Ovary (tissue), 3 donors: Measurements from ENCODE around the gene HIVEP3.

Source experiments
- POLR2A ChIP-seq: fragments of 450-650 bp; IDR thresholded peaks from one replicate; pipeline ENCODE4 v1.6.1; 2017; ENCODE audit warnings: antibody characterized with exemption, mild to moderate bottlenecking, moderate library complexity
- TF ChIP-seq, protein P1 (sequence below), 3 donors: fragments of 450-650 bp in 2 of 3; fragments of 200-600 bp in 1 of 3; IDR thresholded peaks; one replicate each; pipeline versions ENCODE4 v1.5.1 to v1.8.0; 2016 to 2022; ENCODE audit warnings: antibody characterized with exemption in 3 of 3, mild to moderate bottlenecking in 1 of 3
- donor health status: DM: no; HTN: no; CAD: no.

DNA sequence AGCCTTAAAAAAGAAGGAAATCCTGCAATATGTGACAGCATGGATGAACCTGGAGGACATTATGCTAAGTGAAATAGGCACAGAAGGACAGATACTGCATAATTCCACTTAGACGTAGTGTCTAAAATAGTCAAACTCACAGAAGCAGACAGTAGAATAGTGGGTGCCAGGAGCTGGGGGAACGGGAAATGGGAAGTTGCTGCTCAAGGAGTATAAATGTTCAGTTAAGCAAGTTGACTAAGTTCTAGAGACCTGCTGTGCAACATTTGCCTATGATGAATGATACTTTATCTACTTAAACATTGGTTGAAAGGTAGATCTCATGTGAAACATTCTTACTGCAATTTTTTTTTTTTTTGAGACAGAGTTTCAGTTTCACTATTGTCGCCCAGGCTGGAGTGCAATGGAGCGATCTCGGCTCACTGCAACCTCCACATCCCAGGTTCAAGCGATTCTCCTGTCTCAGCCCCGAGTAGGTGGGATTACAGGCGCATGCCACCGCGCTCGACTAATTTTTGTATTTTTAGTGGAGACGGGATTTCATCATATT is 197.8 kb downstream of the HIVEP3 start:
- TF ChIP-seq, protein P1, sequence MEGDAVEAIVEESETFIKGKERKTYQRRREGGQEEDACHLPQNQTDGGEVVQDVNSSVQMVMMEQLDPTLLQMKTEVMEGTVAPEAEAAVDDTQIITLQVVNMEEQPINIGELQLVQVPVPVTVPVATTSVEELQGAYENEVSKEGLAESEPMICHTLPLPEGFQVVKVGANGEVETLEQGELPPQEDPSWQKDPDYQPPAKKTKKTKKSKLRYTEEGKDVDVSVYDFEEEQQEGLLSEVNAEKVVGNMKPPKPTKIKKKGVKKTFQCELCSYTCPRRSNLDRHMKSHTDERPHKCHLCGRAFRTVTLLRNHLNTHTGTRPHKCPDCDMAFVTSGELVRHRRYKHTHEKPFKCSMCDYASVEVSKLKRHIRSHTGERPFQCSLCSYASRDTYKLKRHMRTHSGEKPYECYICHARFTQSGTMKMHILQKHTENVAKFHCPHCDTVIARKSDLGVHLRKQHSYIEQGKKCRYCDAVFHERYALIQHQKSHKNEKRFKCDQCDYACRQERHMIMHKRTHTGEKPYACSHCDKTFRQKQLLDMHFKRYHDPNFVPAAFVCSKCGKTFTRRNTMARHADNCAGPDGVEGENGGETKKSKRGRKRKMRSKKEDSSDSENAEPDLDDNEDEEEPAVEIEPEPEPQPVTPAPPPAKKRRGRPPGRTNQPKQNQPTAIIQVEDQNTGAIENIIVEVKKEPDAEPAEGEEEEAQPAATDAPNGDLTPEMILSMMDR (IDR thresholded peaks at IDR 0.05): no peak
- no peak for TF ChIP-seq POLR2A
